GM18499 (cell line): ENCODE measurements around the gene KHDC3L.
"Not testable (repeated sequence)": the region's sequence is repeated elsewhere in the genome, so short reads cannot be mapped to it uniquely, and the experiment has no call there.

Source experiments
- ATAC-seq: cut with Tn5 transposase; IDR thresholded peaks from one replicate; pipeline ENCODE4 v1.9.1; 2021; ENCODE audit warnings: moderate number of reproducible peaks; ENCODE audit not compliant: insufficient read depth, unreplicated experiment

KHDC3L gene

DNA sequence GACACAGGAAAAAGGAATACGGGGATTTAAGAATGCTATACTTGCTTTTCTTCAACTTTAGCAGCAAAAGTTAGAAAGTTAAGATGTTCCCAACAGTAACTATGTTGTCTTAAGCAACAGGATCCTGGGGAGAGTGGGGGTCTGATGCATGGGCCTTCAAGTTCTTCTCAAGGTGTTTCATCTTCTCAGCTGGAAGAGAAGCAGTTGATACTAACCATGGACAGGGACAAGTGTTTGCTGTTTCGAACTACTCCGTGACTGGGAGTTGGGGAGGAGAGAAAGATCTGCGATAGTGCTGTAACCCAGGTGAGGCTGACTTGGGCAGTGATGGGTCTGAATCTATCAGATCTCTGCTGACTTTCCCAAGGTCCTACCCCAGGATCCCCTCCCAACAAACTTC is 6.2 kb downstream of the KHDC3L start:
- no peak for ATAC-seq

DNA sequence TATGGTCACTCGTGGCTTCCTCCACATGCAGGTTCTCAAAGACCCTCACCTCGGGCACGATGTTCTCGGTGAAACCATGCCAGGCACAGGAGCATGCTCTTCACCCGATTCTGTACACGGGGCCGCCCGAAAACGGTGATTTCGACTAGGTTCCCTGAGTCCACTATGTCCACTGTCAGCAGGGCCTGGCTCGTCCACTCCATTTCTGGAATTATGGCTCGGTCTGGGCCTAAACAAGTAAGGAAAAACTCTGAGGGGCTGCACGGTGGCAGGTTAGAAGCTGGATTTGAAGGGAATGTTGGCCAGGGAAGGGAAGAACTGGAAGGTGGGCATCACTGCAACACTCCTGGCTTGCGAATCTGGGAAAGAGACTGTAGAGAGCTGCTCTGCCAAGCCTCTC is 6.7 kb downstream of the KHDC3L start:
- ATAC-seq: no peak

DNA sequence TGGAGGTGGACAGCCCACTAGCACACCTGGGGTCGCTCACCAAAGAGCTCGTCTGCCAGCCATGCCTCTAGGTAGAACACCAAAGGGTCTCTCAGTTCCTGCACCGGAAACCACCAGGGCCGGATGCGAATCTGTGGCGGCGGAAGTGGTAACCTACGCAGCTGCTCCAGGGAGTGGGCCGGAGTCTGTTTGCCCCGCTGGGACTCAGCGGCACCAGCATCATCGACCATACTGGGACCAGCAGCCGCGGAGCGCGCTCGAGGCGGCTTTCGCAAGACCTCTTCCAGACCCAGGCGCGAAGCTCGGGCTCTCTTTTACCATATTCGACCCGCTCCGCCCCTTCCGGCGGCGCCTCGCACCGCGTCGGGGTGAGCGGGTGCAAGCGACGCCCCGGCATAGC is 7.1 kb downstream of the KHDC3L start, which contains the start of gene OOEP:
TSS of gene OOEP (minus strand) at position 335 of the 400 bp plus-strand sequence. CDS start at position 230, 105 bp downstream.
- no peak for ATAC-seq

DNA sequence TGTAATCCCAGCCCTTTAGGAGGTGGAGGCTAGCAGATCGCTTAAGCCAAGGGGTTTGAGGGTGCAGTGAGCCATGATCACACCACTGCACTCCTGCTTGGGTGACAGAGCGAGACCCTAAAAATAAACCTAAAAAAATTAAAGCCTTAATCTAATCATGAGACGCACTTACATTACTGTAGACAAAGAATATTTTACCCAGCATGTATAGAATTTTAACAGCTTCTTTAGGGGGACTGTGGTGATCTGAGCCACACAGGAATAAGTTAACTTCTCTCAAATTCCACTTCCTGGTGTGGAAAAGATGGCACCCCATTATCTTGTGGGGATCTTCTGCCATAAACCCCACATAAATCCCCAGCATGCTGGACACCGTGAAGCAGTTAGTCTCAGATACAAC is 9.5 kb downstream of the KHDC3L start:
- ATAC-seq: no peak

DNA sequence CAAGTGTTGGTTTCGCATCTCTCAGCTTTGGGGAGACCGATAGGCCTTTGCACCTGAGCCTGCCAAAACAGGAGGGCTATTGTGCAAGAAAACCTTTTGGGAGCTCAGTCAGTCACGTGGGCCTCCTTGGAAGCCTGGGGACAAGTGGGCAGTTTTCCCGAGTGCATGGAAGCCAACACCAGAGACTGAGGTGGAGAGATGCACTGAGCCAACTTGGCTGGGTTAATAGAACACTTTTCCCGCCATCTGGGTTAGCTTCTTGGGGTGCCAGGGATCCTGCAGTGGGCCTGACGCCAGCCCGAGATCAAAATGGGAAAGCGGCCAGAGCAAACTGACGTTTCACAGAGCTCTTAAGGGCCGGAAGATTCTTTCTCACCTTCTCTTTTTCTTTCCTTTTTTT is 10.1 kb downstream of the KHDC3L start:
- ATAC-seq: no peak

DNA sequence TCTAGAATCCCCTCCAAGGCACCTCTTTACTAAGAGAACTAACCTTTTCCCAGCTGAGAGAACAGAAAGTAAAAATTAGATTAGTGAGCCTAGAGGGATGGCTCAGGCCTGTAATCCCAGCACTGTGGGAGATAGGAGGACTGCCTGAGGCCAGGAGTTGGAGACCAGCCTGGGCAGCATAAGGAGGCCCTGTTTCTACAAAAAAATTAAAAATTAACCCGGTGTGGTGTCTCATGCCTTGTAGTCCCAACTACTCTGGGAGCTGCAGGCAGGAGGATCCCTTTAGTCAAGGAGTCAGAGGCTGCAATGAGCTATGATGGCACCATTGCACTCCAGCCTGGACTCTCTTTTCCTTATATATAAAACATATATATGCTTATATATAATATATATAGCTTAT is 12.8 kb downstream of the KHDC3L start:
- ATAC-seq: no peak

DNA sequence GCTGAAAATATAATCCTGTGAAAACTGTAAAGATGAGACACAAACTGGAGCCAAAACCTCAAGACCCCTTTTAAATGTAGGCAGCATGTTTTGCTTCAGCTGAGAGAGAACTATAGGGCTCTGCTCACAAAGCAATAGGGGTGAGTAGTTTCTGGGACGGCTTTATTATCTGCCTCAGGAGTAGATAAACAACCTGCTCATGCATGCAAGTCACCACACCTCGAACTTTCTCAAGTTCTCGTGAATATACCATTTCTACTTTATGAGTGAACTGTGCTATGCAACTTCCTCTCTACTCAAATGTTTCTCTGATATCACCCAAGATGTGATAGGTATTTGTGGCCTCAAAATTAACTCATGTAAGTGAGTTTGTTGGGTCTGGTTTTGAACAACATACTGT is 14.8 kb downstream of the KHDC3L start:
- ATAC-seq: no peak

DNA sequence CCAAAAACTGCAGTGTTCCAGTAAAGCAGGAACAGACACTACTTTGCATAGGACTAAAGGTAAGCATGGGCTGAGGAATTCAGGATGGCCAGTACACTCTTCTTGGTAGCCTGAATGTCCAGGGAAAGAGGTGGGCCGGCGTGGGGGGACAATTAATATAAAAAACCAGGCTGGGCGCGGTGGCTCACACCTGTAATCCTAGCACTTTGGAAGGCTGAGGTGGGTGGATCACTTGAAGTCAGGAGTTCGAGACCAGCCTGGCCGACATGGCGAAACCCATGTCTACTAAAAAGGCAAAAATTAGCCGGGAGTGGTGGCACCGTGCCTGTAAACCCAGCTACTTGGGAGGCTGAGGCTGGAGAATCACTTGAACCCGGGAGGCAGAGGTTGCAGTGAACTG is 19.1 kb downstream of the KHDC3L start:
- not testable (repeated sequence) for ATAC-seq

DNA sequence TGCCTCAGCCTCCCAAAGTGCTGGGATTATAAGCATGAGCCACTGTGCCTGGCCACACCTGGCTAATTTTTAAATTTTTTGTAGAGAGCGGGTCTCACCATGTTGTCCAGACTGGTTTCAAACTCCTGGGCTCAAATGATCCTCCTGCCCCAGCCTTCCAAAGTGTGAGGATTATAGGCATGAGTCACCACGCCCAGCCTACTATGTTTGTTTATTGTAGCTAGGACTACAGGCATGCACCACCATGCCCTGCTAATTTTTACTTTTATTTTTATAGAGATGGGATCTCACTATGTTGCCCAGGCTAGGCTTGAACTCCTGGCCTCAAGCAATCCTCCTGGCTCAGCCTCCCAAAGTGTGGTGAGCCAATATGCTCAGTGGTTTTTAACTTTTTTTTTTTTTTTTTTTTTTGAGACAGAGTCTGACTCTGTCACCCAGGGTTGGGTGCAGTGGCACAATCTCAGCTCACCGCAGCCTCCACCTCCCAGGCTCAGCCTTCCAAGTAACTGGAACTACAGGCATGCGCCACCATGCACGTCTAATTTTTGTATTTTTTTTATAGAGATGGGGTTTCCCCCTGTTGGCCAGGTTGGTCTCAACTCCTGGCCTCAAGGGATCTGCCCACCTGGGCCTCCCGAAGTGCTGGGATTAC is 20.1 kb downstream of the KHDC3L start:
- no peak for ATAC-seq

DNA sequence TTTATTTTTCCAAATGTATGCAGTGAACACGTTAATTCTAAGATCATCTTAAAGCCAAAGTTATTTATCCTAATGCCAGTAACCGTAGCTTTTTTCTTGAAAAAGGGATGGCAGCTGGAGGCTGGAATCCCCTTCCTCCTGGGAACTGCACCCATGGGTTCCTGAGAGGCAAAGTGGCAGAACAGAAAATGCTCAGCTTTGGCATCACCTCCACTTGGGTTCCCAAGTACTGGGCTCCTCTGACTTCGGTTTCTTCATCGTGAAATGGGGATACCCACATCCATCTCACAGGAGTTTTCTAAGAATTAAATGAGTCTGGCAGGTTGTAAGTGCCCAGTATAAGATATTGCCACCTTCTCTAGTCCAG is 26.0 kb downstream of the KHDC3L start:
- ATAC-seq: no peak

DNA sequence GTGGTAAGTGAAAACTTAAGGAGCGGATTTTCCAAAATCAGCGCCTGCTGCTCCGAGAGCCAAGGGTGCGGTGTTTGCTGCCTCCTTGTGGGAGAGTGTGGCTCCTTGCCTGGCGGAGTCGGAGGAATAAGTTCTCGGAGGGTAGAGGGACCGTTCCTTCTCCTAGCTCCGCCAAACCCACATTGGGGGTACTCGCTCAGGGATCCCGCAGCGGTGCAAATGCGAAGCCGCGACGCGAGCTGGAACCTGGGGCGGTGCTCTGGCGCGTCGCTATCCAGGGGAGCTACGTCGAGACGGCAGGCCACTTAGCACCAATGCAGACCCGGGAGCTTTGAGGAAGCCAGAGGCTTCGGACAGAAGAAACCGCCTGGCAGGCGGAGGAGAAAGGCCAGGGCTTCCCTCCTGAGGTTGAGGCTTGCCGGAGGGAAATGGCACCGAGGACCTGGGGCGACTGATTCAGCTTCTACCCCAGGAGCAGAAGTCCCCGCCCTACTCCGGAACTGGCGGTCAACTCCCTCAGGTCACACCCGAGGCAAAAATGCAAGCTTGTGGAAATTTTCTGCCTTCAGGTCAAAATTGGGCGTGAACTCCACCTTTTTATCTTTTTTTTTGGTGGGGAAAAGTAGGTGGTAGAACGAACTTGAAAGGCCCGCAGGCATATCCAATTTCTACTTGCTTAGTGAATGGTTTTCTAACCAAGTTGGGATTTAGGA is 26.5 kb downstream of the KHDC3L start:
- ATAC-seq: no peak

DNA sequence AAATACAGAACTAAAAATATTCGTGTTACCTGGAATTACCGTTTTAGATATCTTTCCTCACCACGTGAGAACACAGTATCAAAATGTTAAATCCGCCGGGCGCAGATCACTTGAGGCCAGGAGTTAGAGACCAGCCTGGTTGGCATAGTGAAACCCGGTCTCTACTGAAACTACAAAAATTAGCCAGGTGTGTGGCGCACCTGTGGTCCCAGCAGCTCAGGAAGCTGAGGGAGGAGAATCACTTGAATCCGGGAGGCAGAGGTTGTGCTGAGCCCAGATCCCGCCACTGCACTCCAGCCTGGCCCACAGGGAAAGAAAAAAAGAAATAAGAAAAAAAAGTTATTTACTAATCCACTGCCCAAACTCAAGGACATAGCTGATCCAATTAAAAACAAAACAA is 27.4 kb downstream of the KHDC3L start:
- no peak for ATAC-seq

DNA sequence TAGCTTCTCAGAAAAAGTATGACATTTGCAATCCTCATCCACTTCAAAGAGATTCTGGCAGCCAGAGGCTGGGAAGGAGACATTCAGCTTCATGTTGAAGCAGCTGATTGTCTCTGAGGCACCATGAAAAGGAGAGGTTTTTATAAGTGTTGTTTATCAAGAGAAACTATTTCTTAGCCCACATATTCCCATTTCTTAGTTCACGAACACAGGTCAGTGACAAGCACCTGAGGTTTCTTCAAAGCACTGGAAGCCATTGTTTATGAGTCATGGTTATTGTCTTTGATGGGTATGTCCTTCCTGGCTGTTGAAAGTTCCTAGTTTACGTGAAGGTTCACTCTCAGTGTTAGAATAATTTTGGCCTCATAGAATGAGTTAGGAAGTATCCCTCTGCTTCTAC is 29.2 kb downstream of the KHDC3L start:
- ATAC-seq: no peak

DNA sequence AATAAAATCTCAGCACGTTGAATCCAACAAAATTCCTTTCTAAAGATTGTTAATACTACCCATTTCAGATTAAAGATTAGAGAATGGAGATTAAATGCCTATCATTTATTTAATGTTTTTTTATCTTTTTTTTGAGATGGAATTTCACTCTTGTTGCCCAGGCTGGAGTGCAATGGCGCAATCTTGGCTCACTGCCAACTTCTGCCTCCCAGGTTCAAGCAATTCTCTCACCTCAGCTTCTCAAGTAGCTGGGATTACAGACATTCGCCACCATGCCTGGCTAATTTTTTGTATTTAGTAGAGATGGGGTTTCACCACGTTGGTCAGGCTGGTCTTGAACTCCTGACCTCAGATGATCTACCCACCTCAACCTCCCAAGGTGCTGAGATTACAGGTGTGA is 29.7 kb downstream of the KHDC3L start:
- not testable (repeated sequence) for ATAC-seq

DNA sequence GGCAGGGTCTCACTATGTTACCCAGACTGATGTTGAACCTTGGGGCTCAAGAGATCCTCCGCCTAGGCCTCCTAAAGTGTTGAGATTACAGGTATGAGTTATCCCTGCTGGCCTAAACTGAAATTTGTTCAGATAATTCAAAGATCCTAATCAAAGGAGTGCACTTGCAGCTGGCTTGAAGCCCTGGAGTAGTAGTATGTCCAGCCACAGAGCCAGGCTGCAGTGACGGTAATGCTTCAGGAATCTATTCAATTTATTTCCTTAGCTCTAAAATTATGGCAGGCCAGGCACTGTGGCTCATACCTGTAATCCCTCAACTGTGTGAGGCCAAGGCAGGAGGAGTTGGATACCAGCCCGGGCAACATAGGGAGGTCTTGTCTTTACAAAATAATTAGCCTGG is 30.8 kb downstream of the KHDC3L start:
- no peak for ATAC-seq

DNA sequence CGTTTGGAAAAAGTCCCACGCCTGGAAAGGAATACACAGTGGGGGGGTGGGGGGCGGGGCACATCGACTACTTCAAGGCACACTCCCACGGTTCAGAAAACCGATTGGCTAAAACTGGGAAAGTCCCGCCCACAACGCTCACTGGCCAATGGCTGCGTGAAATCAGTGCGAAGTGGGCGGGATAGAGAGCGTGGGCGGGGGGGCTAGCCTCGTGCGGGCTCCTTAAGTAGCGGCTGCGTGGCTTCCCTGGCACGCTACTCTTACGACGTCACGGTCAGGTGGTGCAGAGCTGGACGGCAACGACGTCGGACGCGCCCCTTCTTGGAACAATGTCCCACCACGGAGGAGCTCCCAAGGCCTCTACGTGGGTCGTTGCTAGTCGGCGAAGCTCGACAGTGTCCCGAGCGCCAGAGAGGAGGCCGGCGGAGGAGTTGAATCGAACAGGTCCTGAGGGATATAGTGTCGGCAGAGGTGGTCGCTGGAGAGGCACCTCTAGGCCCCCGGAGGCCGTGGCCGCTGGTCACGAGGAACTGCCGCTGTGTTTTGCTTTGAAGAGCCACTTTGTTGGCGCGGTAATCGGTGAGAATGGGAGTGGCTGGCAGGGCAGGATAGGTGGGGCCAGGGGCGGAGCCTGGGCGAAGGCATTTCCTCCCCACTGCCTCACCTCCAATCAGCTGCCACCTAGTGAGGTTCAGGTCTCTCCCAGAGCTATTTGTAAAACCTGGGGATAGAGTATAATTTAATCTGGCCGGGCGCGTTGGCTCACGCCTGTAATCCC is 32.3 kb downstream of the KHDC3L start, which contains the start of gene DDX43:
TSS of gene DDX43 (plus strand) at position 252 of the 778 bp plus-strand sequence. CDS start at position 330, 78 bp downstream.
- peak; percentile 70 for ATAC-seq

DNA sequence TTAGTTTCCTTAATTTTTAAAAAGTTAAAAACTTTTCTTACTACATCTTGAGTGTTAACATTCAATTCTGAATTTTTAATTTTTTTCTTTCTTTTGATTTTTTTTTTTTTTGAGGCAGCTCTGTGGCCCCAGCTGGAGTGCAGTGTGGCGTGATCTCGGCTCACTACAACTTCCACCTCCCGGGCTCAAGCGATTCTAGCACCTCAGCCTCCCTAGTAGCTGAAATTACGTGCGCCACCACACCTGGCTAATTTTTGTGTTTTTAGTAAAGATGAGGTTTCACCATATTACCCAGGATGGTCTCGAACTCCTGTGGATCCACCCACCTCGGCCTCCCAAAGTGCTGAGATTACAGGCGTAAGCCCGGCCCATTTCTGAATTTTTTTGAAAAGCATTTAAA is 33.4 kb downstream of the KHDC3L start:
- ATAC-seq: no peak

DNA sequence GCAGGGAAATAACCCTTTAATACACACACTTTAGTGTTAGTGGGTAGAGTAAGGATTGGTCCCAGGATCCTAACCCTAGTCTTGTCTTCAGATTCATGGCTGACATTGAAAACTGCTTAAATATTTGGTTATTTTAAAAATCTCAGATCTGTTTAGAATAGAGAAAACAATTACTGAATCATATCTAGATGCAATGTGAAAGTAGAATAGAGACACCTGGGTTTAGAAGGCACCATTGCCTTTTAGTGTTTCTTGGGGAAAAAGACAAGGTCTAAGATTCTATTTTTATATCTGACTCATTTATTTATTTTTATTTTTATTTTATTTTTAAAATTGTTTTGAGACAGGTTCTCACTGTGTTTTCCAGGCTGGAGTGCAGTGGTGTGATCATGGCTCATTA is 38.2 kb downstream of the KHDC3L start:
- no peak for ATAC-seq

DNA sequence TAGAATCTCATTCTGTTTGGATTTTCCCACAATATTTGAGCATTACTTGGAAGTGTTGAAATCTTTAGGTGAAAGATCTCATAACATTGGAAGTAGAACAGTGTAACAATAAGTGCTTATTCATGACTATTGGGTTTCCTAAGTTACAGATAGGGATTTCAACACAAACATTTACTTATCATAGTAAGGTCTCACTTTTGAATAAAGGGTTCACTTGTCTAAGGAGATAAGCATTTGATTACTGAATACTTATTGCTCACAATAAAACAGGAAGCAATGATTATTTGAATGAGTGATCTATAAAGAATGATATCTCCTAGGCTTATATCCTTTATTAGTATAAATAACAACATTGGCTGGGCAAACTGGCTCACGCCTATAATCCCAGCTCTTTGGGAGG is 46.9 kb downstream of the KHDC3L start:
- ATAC-seq: no peak

DNA sequence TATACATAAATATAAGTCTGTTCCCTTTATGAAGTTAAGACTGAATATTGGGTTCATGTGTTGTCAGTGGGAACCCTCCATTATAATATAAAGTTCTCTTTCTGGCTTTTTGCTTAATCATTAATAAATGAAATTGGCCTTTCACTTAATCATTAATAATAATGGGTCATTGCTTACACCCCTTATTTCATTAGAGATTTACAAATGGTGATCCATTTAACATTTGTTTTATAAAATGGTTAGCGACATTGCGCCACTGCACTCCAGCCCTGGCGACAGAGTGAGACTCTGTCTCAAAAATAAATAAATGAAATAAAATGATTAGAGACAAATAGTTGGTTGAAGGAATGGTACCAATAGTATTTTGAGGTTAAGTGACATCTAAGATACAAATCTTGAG is 50.6 kb downstream of the KHDC3L start:
- ATAC-seq: no peak
